HG03097 (cell line): ENCODE measurements around the gene C5orf58.
"Not testable (repeated sequence)": the region's sequence is repeated elsewhere in the genome, so short reads cannot be mapped to it uniquely, and the experiment has no call there.

ENCODE experiments used
- ATAC-seq: cut with Tn5 transposase; IDR thresholded peaks from one replicate; pipeline ENCODE4 v1.9.1; 2021; ENCODE audit not compliant: unreplicated experiment, low FRiP score

Gene C5orf58

GRCh38 chr5:170223360-170223759 lies 9.4 kb upstream of the C5orf58 start:
- no peak for ATAC-seq

- ATAC-seq, result no peak
These were observed 8.9 kb upstream of the C5orf58 start for GRCh38 chr5:170223906-170224305.

- no peak for ATAC-seq
These were observed 7.3 kb upstream of the C5orf58 start for GRCh38 chr5:170225326-170226128.

GRCh38 chr5:170226129-170226615 lies 6.6 kb upstream of the C5orf58 start:
- no peak for ATAC-seq

- ATAC-seq, result no peak
These were observed 6.1 kb upstream of the C5orf58 start for GRCh38 chr5:170226661-170227060.

GRCh38 chr5:170228762-170229435 lies 3.9 kb upstream of the C5orf58 start:
- no peak for ATAC-seq

- no peak for ATAC-seq
These were observed 640 bp downstream of the C5orf58 start for GRCh38 chr5:170233358-170233892.

- no peak for ATAC-seq
These were observed 3.4 kb downstream of the C5orf58 start for GRCh38 chr5:170235876-170236864.

- no peak for ATAC-seq
These were observed 5.8 kb downstream of the C5orf58 start for GRCh38 chr5:170238456-170239196.

- not testable (repeated sequence) for ATAC-seq
These were observed 12.7 kb downstream of the C5orf58 start for GRCh38 chr5:170245436-170245835.

- no peak for ATAC-seq
These were observed 13.5 kb downstream of the C5orf58 start for GRCh38 chr5:170246126-170246870.

GRCh38 chr5:170247363-170247762 lies 14.6 kb downstream of the C5orf58 start:
- ATAC-seq, result no peak

GRCh38 chr5:170248172-170248930 lies 15.6 kb downstream of the C5orf58 start:
- no peak for ATAC-seq

- ATAC-seq, result not testable (repeated sequence)
These were observed 16.1 kb downstream of the C5orf58 start for GRCh38 chr5:170248931-170249227.

GRCh38 chr5:170249355-170249754 lies 16.6 kb downstream of the C5orf58 start:
- no peak for ATAC-seq

GRCh38 chr5:170250810-170251317 lies 18.1 kb downstream of the C5orf58 start:
- ATAC-seq, result no peak

- ATAC-seq, result no peak
These were observed 18.7 kb downstream of the C5orf58 start for GRCh38 chr5:170251462-170251861.

GRCh38 chr5:170252109-170252508 lies 19.3 kb downstream of the C5orf58 start:
- no peak for ATAC-seq
